ENCODE results near the gene PTPRN2. TPM values are rescaled to one million over a fixed set of nuclear protein-coding genes. Genes with fewer than 3 reads are reported as not detected.

PTPRN2 gene
- polyA plus RNA-seq, 1 of the 3 experiments (the other 2 are of a cell fraction): 4.0 TPM

GRCh38 chr7:157540020-157540419, 1047.6 kb downstream of the PTPRN2 start:
- POLR2A ChIA-PET: no interaction called here
- Histone ChIP-seq H3K9me2 (no peaks in the 10 kb centered on the region), H3K27ac (ENCODE audit: low read depth in 2 of 2, low read length in 1 of 2) (no peak overlapping the region)

GRCh38 chr7:157539521-157539920, 1048.1 kb downstream of the PTPRN2 start:
- 79% methylated on average over 18 of the region's 19 CpGs for WGBS (ENCODE audit: low lambda C conversion rate)
- Histone ChIP-seq H4K20me1 (ENCODE audit: insufficient read depth) (no peaks in the 10 kb centered on the region), H3K36me3 (replicated peaks in 1 of 2; ENCODE audit: control insufficient read depth in 1 of 2, insufficient read depth in 2 of 2, low read length in 1 of 2) (no peaks in the 10 kb centered on the region), H3K4me2 (no peak overlapping the region), H3K4me1 (ENCODE audit: control insufficient read depth in 1 of 2, insufficient read depth in 2 of 2, low read depth in 1 of 2, low read length in 1 of 2) (no peaks in the 10 kb centered on the region), H3K79me2 (ENCODE audit: insufficient read depth) (no peaks in the 10 kb centered on the region), H3K9me3 (no peaks in the 10 kb centered on the region), H3F3A (replicated peaks; ENCODE audit: insufficient read depth) (no peaks in the 10 kb centered on the region), H2AFZ (ENCODE audit: low read depth) (no peak overlapping the region), H3K9ac (no peak overlapping the region), H3K27me3 (ENCODE audit: insufficient read depth) (no peaks in the 10 kb centered on the region), H3K9me2 (no peaks in the 10 kb centered on the region), H3K4me3 (ENCODE audit: low read depth in 2 of 2, low read length in 1 of 2) (no peak overlapping the region), H3K27ac (ENCODE audit: low read depth in 2 of 2, low read length in 1 of 2) (no peak overlapping the region)
- POLR2A ChIA-PET: no interaction called here
- no peak for DNase-seq
- CTCF ChIA-PET: no interaction called here
- TF ChIP-seq MEF2A (IDR thresholded peaks at IDR 0.05; ENCODE audit: borderline replicate concordance, low read depth) (no peak), PBX3 (IDR thresholded peaks at IDR 0.05) (no peak), SIN3A (IDR thresholded peaks at IDR 0.05; ENCODE audit: borderline replicate concordance, low read depth, low read length) (no peak), GABPA (IDR thresholded peaks at IDR 0.05; ENCODE audit: low read depth) (no peak), NFIC (IDR thresholded peaks at IDR 0.05; ENCODE audit: borderline replicate concordance) (no peak), CTCF (IDR thresholded peaks at IDR 0.05) (no peak)

More at GRCh38 chr7:157540020-157540419, 1047.6 kb downstream of the PTPRN2 start:
- Histone ChIP-seq H3K4me1 (ENCODE audit: control insufficient read depth in 1 of 2, insufficient read depth in 2 of 2, low read depth in 1 of 2, low read length in 1 of 2) (no peaks in the 10 kb centered on the region), H3K9me3 (no peaks in the 10 kb centered on the region), H4K20me1 (ENCODE audit: insufficient read depth) (no peaks in the 10 kb centered on the region), H3K4me2 (no peak overlapping the region), H2AFZ (ENCODE audit: low read depth) (no peak overlapping the region), H3K79me2 (ENCODE audit: insufficient read depth) (no peaks in the 10 kb centered on the region), H3K27me3 (ENCODE audit: insufficient read depth) (no peaks in the 10 kb centered on the region), H3K9ac (no peak overlapping the region), H3F3A (replicated peaks; ENCODE audit: insufficient read depth) (no peaks in the 10 kb centered on the region), H3K36me3 (replicated peaks in 1 of 2; ENCODE audit: control insufficient read depth in 1 of 2, insufficient read depth in 2 of 2, low read length in 1 of 2) (no peaks in the 10 kb centered on the region), H3K4me3 (ENCODE audit: low read depth in 2 of 2, low read length in 1 of 2) (no peak overlapping the region)
- 69% methylated on average over 13 of the region's 18 CpGs for WGBS (ENCODE audit: low lambda C conversion rate)
- TF ChIP-seq GABPA (IDR thresholded peaks at IDR 0.05; ENCODE audit: low read depth) (no peak), SIN3A (IDR thresholded peaks at IDR 0.05; ENCODE audit: borderline replicate concordance, low read depth, low read length) (no peak), USF2 (IDR thresholded peaks at IDR 0.05; ENCODE audit: borderline replicate concordance, low read depth, low read length) (no peak), REST (IDR thresholded peaks at IDR 0.05; ENCODE audit: low read depth, low read length) (no peak)
- CTCF ChIA-PET: interaction anchor here (1.1 kb wide), 1 partner anchor 19 kb away, joined by 3 read pairs; no protein-coding TSS in a partner anchor
- DNase-seq: no peak
